HG03439 (cell line): ENCODE data around the gene KCNK5.

Source experiments
- ATAC-seq: cut with Tn5 transposase; IDR thresholded peaks from one replicate; pipeline ENCODE4 v1.9.1; 2021; ENCODE audit warnings: mild to moderate bottlenecking, moderate library complexity; ENCODE audit not compliant: unreplicated experiment

KCNK5 gene

DNA sequence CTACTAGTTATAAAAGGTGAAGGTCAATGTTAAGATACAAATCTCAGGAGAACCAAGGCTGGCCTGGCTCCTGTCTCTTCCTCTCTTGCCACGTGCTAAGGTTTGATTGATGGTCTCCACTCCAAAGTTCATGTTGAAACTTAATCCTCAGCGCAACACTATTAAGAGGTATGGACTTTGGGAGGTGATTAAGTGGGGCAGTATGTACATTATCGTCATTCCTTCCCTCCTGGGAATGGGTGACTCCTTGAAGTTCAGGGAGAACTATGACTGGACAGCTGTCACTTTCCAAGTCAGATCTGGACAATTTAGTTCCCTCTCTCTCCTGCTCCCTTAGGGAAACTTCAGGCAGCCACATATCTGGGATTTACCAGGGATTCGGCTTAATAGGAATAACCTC is 50.5 kb downstream of the KCNK5 start:
- ATAC-seq: no peak

DNA sequence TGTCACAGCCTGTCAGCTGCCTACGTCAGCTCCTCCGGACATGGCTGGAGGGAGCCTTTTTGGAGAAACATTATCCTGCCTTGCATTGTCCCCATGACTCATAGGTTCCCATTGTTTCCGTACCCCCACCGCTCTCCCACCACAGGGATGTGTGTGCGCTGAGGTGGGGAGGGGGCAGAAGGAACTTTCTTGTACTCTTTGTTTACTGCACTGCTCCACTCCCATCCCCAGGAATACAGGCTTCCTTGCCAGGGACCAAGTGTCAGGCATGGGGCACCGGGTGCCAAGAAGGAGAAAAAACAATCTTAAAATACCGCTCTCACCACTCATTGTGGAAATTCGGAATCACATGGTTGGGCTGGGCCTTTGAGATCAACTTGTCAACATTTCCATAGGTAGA is 51.0 kb downstream of the KCNK5 start:
- ATAC-seq: no peak

DNA sequence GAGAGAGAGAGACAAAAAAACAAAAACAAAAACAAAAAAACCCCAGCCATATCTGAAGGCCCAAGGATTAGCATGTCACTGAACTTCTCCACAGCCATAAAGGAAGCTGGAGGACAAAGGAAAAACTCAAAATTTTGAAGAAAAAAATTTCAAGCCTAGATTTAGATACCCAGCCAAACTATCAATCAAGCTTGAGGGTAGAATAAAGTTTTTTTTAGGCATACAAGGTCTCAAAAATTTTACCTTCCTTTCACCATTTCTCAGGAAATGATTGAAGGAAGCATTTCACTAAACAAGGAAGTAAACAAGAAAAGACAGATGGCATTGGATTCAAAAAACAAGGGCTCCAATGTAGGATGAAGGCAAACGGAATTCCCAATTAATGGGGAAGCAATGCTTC is 52.1 kb downstream of the KCNK5 start:
- no peak for ATAC-seq

DNA sequence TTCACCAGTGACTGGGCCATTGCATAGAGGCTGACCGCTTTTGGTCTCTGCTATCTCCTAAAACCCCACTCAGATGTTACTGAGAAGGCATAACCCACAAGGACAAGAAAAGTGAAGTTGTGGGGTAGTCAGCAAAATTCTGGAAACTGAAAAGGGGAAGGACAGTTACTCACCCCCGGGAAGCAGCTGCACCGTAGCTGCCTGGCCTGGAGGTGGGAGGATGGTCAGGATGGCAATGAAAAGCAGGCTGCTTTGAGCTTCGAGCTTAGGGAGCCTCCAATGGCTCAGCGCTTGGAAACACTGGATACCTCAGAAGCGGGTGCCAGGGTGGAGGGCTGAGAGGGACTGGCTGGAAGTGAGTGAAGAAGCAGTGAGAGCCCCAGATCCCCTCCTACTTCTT is 56.0 kb downstream of the KCNK5 start:
- ATAC-seq: no peak

DNA sequence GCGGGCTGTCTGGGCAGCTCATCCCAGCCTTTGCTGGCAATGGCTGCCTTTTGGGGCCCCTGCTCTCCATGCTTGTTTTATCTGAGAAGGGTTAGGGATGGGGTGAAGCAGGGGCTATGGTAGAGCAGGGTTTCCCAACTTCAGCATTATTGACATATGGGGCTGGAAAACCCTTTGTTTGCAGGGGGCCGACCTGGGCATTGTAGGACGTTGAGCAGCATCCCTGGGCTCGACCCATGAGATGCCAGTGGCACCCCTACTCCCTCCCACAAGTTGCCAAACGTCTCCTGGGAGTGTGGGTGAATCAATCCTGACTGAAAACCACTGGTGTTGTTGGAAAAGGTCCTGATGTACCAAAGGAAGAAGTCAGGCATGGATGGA is 56.9 kb downstream of the KCNK5 start:
- ATAC-seq: no peak

DNA sequence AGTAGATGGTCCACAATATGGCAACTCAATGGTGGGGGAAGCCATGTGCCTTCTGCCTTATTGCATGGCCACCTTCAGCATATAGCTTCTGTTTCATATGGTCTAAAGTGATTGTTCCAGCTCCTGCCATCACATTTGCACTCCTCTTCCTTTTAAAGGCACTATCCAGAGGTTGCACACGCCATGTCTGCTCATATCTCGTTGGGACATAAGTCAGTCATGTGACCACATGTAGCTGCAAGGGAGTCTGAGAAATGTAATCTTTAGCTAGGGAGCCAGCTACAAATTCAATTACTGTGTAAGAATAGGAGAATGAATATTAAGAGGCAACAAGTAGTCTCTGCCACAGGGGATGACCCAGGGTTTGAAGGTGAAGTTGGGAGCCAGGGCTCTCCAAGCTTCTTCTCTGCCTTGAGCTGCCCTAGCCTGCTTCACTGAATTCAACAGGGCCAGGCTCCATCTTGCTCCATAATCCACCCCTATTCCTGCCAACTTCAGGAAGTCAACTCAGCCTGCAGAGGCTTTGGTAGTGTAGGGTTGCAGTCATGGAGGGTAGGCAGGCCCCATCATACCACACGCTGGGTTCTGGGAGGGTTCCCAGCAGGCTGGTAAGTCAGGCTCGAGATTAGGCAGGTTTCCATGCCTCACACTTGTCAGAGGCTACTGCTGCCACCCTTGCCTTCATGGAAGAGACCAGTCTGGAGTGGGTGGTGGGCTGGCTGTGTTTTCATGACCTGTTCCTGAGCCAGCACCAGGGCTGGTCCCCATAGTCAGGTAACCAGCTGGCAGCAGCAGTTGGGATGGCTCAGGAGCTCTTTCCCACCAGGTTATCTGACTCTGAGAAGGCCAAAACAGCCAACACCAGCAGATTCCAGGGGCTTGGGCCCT is 57.5 kb downstream of the KCNK5 start:
- no peak for ATAC-seq

DNA sequence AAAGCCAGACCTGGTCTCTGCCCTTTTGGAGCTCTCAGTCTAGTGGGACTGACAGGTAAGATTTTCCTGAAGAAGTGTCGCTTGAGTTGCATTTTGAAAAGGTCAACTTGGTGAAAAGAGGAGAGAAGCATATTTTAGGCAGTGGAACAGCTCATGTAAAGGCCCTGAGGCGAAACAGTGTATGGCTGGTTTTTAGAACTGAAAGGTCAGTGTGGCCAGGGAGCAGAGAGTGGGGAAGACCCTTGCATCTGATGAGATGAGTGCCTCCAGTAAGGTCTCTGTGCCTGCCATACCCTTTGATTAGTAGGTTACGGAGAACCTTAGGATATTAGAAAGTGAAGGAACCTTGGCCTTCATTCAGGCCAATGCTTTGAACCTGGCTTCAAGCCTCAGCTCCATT is 58.4 kb downstream of the KCNK5 start:
- ATAC-seq: no peak

DNA sequence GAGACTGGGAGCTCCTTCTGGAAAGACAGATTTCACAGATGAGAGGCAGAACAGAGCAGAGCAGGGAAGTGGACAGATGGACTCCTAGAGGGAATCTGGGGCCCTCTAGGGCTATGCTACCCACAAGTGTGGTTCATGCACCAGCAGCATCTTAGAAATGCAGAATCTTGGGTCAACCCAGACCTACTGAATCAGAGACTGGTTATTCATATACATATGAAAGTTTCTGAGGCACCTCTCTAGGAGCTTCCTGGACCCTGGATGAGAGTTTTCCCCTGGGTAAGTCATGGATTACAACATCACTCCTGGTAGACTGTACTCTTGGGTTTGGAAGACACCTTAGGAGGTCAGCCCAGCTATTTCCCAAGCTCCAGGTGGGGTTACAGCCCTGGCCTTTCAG is 58.9 kb downstream of the KCNK5 start:
- ATAC-seq: no peak

DNA sequence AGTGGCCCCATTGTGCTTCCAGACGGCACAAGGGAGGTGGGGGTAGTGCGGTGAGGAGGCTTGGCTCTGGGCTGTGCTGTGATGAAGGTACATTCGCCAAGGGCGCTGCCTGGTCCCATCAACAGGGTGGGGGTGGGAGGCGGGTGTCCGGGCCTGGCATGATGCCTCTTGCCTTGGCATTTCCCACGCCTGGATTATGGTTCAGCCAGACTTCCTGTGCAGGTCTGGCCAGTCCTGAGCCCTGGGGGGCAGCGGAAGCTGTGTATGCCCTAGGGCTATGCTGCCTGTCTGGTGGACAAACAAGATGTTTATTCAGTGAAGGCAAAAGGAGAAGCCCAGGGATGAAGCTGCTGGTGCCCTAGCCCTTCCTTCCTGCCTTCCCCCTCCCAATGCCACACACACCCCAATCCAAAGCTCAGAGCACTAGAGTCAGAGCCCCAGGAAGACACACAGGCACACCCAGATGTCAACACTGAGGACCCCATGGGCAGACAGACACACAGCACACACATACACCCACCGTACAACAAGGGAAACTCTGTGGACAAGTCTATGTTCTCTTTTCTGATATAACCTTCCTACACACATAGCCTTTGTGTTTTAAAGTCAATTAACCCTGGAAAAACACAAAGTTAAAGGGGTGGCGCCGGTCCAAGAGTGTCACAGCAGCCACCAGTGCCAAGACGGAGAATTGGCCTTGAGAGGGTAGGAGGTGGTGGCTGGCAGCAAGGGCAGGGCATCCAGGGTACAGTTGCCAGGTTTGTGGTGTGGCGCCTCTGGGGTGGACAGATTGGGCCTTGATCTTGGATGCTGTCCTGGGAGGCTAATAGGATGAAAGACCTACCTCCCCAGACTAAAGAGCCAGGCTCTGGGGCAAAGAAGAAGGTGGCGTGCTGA is 59.6 kb downstream of the KCNK5 start:
- no peak for ATAC-seq

DNA sequence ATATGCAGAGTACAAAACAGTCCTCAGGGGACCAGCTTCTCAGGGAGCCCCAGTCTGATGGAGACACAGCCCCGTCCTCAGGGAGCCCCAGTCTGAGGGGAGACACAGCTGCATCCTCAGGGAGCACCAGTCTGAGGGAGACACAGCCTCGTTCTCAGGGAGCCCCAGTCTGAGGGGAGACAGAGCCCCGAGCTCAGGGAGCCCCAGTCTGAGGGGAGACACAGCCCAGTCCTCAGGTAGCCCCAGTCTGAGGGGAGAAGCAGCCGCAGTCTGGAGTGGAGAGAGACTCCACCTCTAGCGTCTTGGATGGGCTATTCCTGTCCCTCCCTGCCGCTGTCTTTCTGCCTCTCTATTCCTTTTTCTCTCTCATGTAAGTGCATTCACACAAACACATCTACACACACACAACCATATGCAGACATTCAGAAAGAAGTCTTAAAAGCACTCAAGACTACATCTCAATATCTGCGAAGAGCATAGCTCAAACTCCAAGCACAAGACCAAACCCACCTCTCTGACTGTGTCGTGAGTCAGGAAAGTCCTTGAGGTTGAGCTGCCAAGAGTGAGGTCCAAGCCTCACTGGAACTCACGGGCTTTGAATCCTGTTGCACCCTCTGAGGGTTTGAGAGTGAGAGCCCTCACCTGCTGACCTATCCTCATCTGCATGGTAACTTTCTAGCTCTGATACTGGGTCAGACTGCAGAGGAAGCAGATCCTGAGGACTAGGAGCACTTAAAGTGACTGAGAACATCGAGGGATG is 61.2 kb downstream of the KCNK5 start:
- ATAC-seq: no peak

DNA sequence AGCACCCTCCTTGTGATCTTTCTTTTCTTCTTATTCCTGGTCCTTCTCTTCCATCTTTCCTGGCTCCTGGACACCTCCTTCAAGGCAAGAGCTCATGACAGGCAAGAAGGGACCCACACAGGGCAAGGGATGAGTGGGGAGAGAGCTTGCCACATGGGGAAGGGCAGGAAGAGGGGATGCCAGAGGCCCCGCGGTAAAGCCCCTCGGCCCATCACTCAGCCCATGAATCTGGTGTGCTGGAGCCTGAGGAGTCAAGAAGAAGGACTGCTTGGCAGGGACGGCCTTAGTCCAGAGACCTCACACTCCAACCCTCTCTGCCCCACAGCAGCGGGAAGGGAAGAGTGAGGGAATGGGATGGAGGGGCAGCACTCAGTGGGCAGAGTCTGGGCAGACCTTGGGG is 62.0 kb downstream of the KCNK5 start:
- ATAC-seq: no peak

DNA sequence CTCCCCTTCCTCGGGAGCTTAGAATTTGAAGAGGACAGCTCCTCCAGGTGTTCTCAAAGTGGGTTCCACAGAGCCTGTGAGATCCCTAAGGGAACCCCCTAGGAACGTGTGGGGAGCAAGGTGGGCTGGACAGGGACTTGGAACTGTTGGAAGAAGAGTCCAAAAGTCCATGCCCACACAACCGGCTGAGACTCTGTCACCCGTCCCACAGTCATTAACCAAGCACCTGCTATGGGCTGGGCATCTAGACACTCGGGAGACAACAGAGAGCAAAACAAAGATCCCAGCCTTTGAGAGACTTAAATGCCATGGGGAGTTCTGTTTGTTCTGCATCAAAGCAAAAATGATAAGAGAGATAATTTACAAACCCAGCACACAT is 62.4 kb downstream of the KCNK5 start:
- ATAC-seq: no peak

DNA sequence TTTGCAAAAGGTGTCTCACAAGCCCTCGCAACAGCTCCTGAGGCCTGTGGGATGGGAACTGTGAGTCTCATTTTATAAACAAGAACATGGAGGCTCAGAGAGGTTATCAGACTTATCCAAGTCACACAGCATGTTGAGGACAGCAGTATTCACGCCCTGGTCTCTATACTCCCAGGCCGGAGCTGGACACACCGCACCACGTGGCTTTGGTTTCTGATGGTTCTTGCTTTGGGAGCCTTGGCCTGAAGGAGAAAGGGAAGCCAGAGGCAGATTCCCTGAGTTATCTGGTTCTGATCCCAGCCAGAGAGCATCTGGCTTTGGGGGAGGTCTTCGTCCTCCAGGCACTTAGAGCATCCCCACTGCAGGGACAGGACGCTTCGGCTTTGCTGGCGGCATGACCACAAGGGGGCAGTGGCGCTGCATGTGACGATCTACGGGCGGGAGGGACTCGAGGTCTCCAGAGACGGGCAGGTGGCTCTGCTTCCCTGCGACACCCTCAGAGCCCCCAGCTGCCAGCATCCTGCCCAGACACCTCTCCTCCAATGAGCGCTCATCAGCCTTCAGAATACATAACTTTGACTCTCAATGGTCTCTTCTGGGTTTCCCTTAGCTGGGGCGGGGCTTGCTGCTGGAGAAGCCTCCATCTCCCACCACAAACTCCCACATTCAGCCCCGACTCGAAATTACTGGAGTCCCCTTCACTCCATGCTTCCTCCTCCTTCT is 62.9 kb downstream of the KCNK5 start:
- ATAC-seq: no peak

DNA sequence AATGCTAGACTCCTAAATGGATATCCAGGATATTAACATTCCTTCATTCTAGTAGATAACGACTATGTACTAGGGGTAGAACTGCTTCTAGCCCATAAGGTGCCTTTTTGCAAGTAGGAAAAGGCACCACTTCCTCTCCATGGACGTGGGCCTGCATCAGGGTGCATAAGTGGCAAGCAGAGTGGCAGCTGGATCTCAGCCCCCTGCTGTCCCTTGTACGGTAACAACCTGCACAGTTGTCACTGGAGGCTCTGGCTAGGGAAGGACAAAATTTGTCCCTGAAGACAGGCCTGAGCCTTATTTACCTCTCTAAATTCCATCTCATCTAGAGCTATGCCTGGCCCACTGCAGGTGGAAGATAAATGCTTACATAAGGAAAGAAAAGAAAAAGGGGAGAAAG is 71.8 kb downstream of the KCNK5 start:
- no peak for ATAC-seq

DNA sequence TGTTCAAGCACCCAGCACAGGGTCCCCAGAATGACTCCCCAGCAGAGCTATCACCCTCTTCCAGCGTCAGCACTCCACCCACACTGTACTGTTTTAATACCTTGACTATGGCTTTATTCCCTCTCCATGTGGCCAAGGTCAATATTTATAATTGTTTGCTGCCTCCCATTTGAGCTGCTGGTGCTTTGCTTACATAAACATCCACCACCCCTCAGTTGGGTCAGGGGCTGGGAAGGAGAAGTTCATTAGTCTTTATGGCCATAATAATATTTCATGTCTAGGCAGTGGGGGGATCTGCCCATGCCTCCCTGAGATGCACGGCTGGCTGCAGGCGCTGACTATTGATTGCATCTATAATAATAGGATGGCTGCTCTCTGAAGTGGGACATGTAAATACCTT is 72.5 kb downstream of the KCNK5 start:
- ATAC-seq: no peak

DNA sequence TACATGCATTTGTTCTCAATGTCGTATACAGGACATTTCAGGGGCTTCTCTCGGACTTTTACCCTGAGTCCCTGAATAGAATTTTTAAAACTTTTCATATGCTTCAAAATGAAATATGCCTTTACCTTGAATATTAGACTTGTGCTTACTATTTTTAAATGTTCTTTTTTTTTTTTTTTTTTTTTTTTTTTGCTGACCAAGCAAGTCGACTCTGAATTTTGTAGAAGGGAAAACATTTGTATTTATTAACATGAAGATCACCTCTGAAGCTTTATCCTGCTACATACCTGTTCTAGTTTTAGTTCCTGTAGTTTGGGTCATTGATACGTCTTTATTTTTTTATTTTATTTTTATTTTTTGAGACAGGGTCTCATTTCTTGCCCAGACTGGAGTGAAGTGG is 74.6 kb downstream of the KCNK5 start:
- no peak for ATAC-seq

DNA sequence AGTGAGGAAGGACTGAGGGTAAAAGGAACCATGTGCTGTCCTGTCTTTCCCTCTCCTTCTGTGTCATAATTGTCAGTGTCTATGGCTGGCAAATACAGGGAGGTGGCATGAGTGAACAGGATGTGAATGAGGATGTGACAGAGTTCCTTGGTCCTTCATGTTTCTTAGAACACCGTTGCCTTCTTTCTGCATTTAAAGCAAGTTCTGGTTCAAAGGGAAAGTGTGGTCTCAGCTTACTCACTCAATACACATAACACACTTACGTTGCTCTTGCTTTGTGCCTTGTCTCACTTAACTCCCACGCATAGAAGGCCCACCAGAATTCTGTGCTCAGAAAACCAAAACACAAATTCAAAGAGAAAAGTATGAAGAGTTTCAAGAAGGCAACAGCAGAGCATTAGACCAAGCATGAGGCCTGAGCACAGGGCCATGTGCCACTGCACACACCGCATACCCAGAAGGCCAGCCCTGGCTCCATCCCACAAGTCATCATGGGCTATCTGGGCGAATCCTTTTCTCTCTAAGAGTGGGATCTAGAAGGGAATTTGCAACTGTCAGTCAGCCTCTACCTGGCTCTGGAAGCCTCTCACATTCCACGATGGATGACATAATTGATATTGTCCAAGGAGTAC is 75.4 kb downstream of the KCNK5 start:
- no peak for ATAC-seq

DNA sequence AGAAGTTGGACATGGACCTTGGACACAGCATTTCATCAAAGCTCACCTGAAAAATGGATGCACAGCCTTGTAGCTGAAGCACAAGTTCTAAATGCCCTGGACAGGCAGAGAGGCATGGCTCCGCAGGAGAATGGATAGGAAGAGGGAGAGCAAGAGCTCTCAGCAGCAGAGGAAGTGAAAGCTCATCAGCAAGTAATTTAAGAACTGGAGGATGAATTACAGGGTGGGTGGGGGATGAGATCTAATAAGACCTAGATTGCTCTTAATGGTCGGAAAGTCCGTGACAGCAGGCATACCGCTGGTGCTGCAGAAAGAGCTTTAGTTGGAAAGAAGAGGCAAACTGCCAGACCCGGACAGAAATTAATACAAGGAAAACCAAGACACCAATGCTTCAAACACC is 77.0 kb downstream of the KCNK5 start:
- no peak for ATAC-seq

DNA sequence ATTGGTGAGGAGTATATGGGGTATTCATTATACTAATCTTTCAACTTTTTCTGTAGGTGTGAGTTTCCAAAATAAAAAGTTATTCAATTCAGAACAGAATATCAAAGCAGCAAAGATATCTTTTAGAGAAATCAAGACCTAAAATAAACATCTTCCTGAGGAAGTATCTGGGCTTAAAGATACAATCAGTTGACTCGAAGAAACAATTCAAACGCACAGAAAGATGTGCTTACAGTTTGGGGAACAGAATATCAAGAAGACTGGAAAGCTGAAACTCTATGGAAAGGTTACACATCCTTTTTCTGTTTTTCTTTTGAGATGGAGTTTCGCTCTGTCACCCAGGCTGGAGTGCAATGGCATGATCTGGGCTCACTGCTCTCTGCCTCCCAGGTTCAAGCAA is 78.1 kb downstream of the KCNK5 start:
- ATAC-seq: no peak

DNA sequence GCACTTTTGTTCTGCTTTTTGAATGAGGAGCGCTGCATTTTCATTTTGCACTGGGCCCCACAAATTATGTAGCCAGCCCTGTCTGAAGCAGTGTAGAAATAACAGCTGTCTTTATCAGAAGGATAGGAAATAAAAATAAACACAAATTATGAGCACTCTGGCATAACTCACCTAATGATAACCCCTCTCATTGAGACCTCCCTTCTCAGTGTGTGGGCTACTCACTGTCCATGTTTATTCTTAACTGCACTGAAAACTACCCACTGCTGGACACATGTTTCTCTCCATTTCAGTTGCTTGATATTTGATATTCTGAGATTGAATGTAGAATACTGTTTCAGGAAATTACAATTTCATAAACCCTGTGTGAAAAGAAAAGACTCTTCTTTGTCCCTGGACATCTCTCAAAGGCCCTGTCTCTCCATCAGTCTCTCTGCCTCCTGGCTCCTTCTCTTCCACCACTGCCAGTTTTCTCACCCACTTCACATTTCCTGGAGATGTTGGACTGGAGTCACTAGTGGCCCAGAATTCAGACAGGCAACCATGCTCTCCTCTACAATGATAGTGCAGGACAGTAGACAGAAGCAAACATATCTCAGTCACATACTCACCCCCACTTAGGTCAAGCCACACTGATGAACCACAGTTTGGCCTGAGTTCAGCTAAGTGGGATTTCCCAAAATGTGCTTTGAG is 84.6 kb downstream of the KCNK5 start:
- ATAC-seq: no peak
